K562 (cell line): Measurements from ENCODE around the gene WSCD2.

Experiments
- CBX1 ChIP-seq: sonication (generic); IDR thresholded peaks from 2 replicates; pipeline ENCODE4 v1.6.1; 2016; ENCODE audit warnings: antibody characterized with exemption, low read depth, mild to moderate bottlenecking
- CTCF ChIP-seq, 3 experiments: IDR thresholded peaks in 2 of 3; conservative IDR thresholded peaks in 1 of 3; 2 replicates each; pipeline ENCODE4 v1.5.1; 2011 to 2012; ENCODE audit warnings: low read length in 3 of 3, mild to moderate bottlenecking in 3 of 3, control low read depth in 2 of 3, improper control_type of control experiment in 1 of 3, inconsistent platforms in 1 of 3, low read depth in 1 of 3, mixed read lengths in 1 of 3, moderate library complexity in 1 of 3; ENCODE audit not compliant: insufficient read depth in 2 of 3
- EZH2 ChIP-seq: IDR thresholded peaks from 2 replicates; pipeline ENCODE4 v1.6.1; 2012; ENCODE audit warnings: low read depth, mild to moderate bottlenecking, inconsistent platforms, low read length, borderline replicate concordance
- HDGF ChIP-seq: fragments of 450-650 bp; IDR thresholded peaks from 2 replicates; pipeline ENCODE4 v1.6.1; 2016
- IRF2 ChIP-seq: sonication (generic); formaldehyde crosslinking; IDR thresholded peaks from 2 replicates; pipeline ENCODE4 v1.8.1; 2022; ENCODE audit warnings: mild to moderate bottlenecking, missing genetic modification reagents
- KLF1 ChIP-seq: fragments of 450-650 bp; IDR thresholded peaks from 2 replicates; pipeline ENCODE4 v1.6.1; 2016; ENCODE audit warnings: missing genetic modification characterization, missing compliant biosample characterization
- MCM5 ChIP-seq: fragments of 450-650 bp; IDR thresholded peaks from 2 replicates; pipeline ENCODE4 v1.6.1; 2016; ENCODE audit warnings: low read depth
- MLLT1 ChIP-seq, 2 experiments: fragments of 450-650 bp; IDR thresholded peaks; 2 replicates each; pipeline ENCODE4 v1.6.1; 2016
- NRF1 ChIP-seq, 2 experiments: fragments of 450-650 bp; IDR thresholded peaks in 1 of 2; conservative IDR thresholded peaks in 1 of 2; 2 replicates each; pipeline ENCODE4 v1.6.1; 2014; ENCODE audit warnings: mild to moderate bottlenecking in 2 of 2
- TFE3 ChIP-seq: fragments of 450-650 bp; formaldehyde crosslinking; IDR thresholded peaks from 2 replicates; pipeline ENCODE4 v1.4.0; 2020; ENCODE audit warnings: mild to moderate bottlenecking, mixed read lengths

- TF ChIP-seq KLF1 (tag) (no peak), TFE3 (CRISPR knock-in tag) (no peak), HDGF (no peak), IRF2 (CRISPR knock-in tag) (no peak), CTCF (IDR thresholded peaks at IDR 0.05 in 2 of 3, conservative IDR thresholded peaks at IDR 0.05 in 1 of 3; ENCODE audit: insufficient read depth in 2 of 3, low read depth in 1 of 3, low read length in 3 of 3) (no peak), NRF1 (conservative IDR thresholded peaks at IDR 0.05 in 1 of 2, IDR thresholded peaks at IDR 0.05 in 1 of 2) (no peak), MCM5 (no peak), MLLT1 (IDR thresholded peaks at IDR 0.05) (no peak), EZH2 (no peak), CBX1 (no peak)
Measured at GRCh38 chr12:108119974-108120862, 8.9 kb upstream of the WSCD2 start.
